DMS153 (cell line): ENCODE data around the gene IRS2.
"Not testable (repeated sequence)": the region's sequence is repeated elsewhere in the genome, so short reads cannot be mapped to it uniquely, and the experiment has no call there.

Source experiments
- DNase-seq: peaks from one replicate; lab custom pipeline; 2025; lab: John Stamatoyannopoulos, UW

IRS2 gene

GRCh38 chr13:109751477-109751876 lies 34.9 kb downstream of the IRS2 start:
- DNase-seq, result no peak

GRCh38 chr13:109750221-109750775 lies 36.1 kb downstream of the IRS2 start:
- DNase-seq, result no peak

- DNase-seq, result no peak
Measured at GRCh38 chr13:109749365-109749764, 37.0 kb downstream of the IRS2 start.

GRCh38 chr13:109748677-109749076 lies 37.7 kb downstream of the IRS2 start:
- no peak for DNase-seq

GRCh38 chr13:109747524-109747923 lies 38.9 kb downstream of the IRS2 start:
- no peak for DNase-seq

- DNase-seq, result no peak
Measured at GRCh38 chr13:109746364-109746763, 40.0 kb downstream of the IRS2 start.

GRCh38 chr13:109745702-109746101 lies 40.7 kb downstream of the IRS2 start:
- DNase-seq, result no peak

GRCh38 chr13:109745060-109745459 lies 41.3 kb downstream of the IRS2 start:
- no peak for DNase-seq

- peak; percentile 14 for DNase-seq
Measured at GRCh38 chr13:109744512-109745051, 41.8 kb downstream of the IRS2 start.

GRCh38 chr13:109743706-109744453 lies 42.5 kb downstream of the IRS2 start:
- DNase-seq, result peak; percentile 72

GRCh38 chr13:109741966-109742365 lies 44.4 kb downstream of the IRS2 start:
- DNase-seq, result no peak

GRCh38 chr13:109740721-109741120 lies 45.7 kb downstream of the IRS2 start:
- DNase-seq, result no peak

GRCh38 chr13:109740121-109740520 lies 46.3 kb downstream of the IRS2 start:
- no peak for DNase-seq

- no peak for DNase-seq
Measured at GRCh38 chr13:109738298-109738746, 48.1 kb downstream of the IRS2 start.

GRCh38 chr13:109737606-109738005 lies 48.8 kb downstream of the IRS2 start:
- DNase-seq, result no peak

GRCh38 chr13:109737046-109737573 lies 49.3 kb downstream of the IRS2 start:
- DNase-seq, result no peak

- no peak for DNase-seq
Measured at GRCh38 chr13:109735436-109735966, 50.9 kb downstream of the IRS2 start.

GRCh38 chr13:109734002-109734785 lies 52.2 kb downstream of the IRS2 start:
- DNase-seq, result no peak

- DNase-seq, result no peak
Measured at GRCh38 chr13:109733550-109733949, 52.8 kb downstream of the IRS2 start.

- not testable (repeated sequence) for DNase-seq
Measured at GRCh38 chr13:109732470-109733170, 53.8 kb downstream of the IRS2 start.

GRCh38 chr13:109730812-109731335 lies 55.5 kb downstream of the IRS2 start:
- DNase-seq, result no peak
